ENCODE measurements around the gene PLCL1. TPM values are rescaled to one million over a fixed set of nuclear protein-coding genes. Genes with fewer than 3 reads are reported as not detected.

The PLCL1 gene
- total RNA-seq, 1 donor from 2014 or later, result 13.6 TPM

GRCh38 chr2:197835293-197835692 lies 30.9 kb downstream of the PLCL1 start:
- DNase-seq (ENCODE audit: low spot score), result no peak
- Mint-ChIP-seq H3K4me1 (ENCODE audit: unreplicated experiment) (no peaks in the 10 kb centered on the region), H3K9me3 (ENCODE audit: unreplicated experiment) (no peaks in the 10 kb centered on the region), H3K27me3 (ENCODE audit: unreplicated experiment) (peaks cover 1% of the 10 kb centered on the region), H3K36me3 (ENCODE audit: low read depth, unreplicated experiment) (peaks cover under 1% of the 10 kb centered on the region), H3K27ac (ENCODE audit: unreplicated experiment) (no peak overlapping the region), H3K4me3 (ENCODE audit: unreplicated experiment) (no peak overlapping the region)
- TF ChIP-seq, protein P1, sequence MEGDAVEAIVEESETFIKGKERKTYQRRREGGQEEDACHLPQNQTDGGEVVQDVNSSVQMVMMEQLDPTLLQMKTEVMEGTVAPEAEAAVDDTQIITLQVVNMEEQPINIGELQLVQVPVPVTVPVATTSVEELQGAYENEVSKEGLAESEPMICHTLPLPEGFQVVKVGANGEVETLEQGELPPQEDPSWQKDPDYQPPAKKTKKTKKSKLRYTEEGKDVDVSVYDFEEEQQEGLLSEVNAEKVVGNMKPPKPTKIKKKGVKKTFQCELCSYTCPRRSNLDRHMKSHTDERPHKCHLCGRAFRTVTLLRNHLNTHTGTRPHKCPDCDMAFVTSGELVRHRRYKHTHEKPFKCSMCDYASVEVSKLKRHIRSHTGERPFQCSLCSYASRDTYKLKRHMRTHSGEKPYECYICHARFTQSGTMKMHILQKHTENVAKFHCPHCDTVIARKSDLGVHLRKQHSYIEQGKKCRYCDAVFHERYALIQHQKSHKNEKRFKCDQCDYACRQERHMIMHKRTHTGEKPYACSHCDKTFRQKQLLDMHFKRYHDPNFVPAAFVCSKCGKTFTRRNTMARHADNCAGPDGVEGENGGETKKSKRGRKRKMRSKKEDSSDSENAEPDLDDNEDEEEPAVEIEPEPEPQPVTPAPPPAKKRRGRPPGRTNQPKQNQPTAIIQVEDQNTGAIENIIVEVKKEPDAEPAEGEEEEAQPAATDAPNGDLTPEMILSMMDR (IDR thresholded peaks at IDR 0.05; ENCODE audit: unreplicated experiment), result no peak

- Mint-ChIP-seq H3K36me3 (ENCODE audit: low read depth, unreplicated experiment) (no peaks in the 10 kb centered on the region), H3K27me3 (ENCODE audit: unreplicated experiment) (peaks cover 1% of the 10 kb centered on the region), H3K9me3 (ENCODE audit: unreplicated experiment) (no peaks in the 10 kb centered on the region), H3K4me3 (ENCODE audit: unreplicated experiment) (no peak overlapping the region), H3K27ac (ENCODE audit: unreplicated experiment) (no peak overlapping the region), H3K4me1 (ENCODE audit: unreplicated experiment) (no peaks in the 10 kb centered on the region)
- DNase-seq (ENCODE audit: low spot score), result no peak
- TF ChIP-seq, protein P1 (IDR thresholded peaks at IDR 0.05; ENCODE audit: unreplicated experiment), result no peak
Measured at GRCh38 chr2:197838036-197838435, 33.6 kb downstream of the PLCL1 start.

- Mint-ChIP-seq H3K4me1 (ENCODE audit: unreplicated experiment) (no peaks in the 10 kb centered on the region), H3K36me3 (ENCODE audit: low read depth, unreplicated experiment) (no peaks in the 10 kb centered on the region), H3K9me3 (ENCODE audit: unreplicated experiment) (no peaks in the 10 kb centered on the region), H3K4me3 (ENCODE audit: unreplicated experiment) (no peak overlapping the region), H3K27me3 (ENCODE audit: unreplicated experiment) (no peaks in the 10 kb centered on the region), H3K27ac (ENCODE audit: unreplicated experiment) (no peak overlapping the region)
- no peak for DNase-seq (ENCODE audit: low spot score)
- TF ChIP-seq, protein P1 (IDR thresholded peaks at IDR 0.05; ENCODE audit: unreplicated experiment), result no peak
Measured at GRCh38 chr2:197838579-197838978, 34.2 kb downstream of the PLCL1 start.

DNA sequence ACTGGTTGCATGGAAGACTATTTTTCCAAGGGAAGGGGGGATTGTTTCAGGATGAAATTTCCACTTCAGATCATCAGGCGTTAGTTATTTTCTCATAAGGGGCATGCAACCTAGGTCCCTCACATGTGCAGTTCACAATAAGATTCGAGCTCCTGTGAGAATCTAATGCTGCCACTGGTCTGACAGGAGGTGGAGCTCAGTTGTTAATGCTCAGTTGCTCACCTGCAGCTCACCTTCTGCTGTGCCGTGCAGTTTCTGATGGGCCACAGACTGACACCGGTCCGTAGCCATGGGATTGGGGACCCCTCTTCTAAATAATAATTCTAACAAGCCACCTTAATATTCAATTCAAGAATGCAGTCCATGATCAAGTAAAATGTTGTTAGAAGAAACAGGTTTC lies 34.9 kb downstream of the PLCL1 start:
- Mint-ChIP-seq H3K36me3 (ENCODE audit: low read depth, unreplicated experiment) (no peaks in the 10 kb centered on the region), H3K4me1 (ENCODE audit: unreplicated experiment) (no peaks in the 10 kb centered on the region), H3K4me3 (ENCODE audit: unreplicated experiment) (no peak overlapping the region), H3K27ac (ENCODE audit: unreplicated experiment) (no peak overlapping the region), H3K27me3 (ENCODE audit: unreplicated experiment) (peaks cover 1% of the 10 kb centered on the region), H3K9me3 (ENCODE audit: unreplicated experiment) (no peaks in the 10 kb centered on the region)
- DNase-seq (ENCODE audit: low spot score), result no peak
- TF ChIP-seq, protein P1 (IDR thresholded peaks at IDR 0.05; ENCODE audit: unreplicated experiment), result no peak

GRCh38 chr2:197839856-197840255 lies 35.5 kb downstream of the PLCL1 start:
- Mint-ChIP-seq H3K4me3 (ENCODE audit: unreplicated experiment) (no peak overlapping the region), H3K4me1 (ENCODE audit: unreplicated experiment) (no peaks in the 10 kb centered on the region), H3K27me3 (ENCODE audit: unreplicated experiment) (peaks cover 2% of the 10 kb centered on the region), H3K36me3 (ENCODE audit: low read depth, unreplicated experiment) (no peaks in the 10 kb centered on the region), H3K9me3 (ENCODE audit: unreplicated experiment) (no peaks in the 10 kb centered on the region), H3K27ac (ENCODE audit: unreplicated experiment) (no peak overlapping the region)
- TF ChIP-seq, protein P1 (IDR thresholded peaks at IDR 0.05; ENCODE audit: unreplicated experiment), result no peak
- no peak for DNase-seq (ENCODE audit: low spot score)
